ENCODE measurements around the gene PLA2G2E. TPM values are rescaled to one million over a fixed set of nuclear protein-coding genes. Genes with fewer than 3 reads are reported as not detected.

The PLA2G2E gene
- total RNA-seq, 1 donor, result not detected

DNA sequence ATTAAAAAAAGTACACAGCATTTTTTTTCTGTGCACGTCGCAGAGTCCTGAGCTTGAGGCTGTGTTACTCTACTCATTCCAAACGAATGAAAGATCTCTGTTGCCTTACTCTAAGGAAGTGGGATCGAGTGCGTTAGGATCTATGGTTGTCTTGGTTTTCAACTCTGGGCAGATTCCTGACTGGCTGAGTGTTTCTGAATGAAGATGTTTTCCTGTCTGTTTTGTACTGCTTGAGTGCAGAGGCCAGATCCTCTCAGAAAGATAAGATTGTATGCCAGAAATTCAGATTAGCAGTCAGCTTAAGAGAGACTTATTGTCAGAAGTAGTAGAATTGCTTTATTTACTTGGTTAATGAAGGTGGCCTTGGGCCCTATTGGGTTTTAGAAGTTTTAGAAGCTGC, 14.0 kb downstream of the PLA2G2E start:
- H3K4me3 ChIP-seq (ENCODE audit: low read depth, low read length), result no peak overlapping the region
- TF ChIP-seq, protein P1, sequence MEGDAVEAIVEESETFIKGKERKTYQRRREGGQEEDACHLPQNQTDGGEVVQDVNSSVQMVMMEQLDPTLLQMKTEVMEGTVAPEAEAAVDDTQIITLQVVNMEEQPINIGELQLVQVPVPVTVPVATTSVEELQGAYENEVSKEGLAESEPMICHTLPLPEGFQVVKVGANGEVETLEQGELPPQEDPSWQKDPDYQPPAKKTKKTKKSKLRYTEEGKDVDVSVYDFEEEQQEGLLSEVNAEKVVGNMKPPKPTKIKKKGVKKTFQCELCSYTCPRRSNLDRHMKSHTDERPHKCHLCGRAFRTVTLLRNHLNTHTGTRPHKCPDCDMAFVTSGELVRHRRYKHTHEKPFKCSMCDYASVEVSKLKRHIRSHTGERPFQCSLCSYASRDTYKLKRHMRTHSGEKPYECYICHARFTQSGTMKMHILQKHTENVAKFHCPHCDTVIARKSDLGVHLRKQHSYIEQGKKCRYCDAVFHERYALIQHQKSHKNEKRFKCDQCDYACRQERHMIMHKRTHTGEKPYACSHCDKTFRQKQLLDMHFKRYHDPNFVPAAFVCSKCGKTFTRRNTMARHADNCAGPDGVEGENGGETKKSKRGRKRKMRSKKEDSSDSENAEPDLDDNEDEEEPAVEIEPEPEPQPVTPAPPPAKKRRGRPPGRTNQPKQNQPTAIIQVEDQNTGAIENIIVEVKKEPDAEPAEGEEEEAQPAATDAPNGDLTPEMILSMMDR (IDR thresholded peaks at IDR 0.05; ENCODE audit: insufficient read depth, low read depth, low read length), result no peak
- DNase-seq (ENCODE audit: low read depth), result no peak

DNA sequence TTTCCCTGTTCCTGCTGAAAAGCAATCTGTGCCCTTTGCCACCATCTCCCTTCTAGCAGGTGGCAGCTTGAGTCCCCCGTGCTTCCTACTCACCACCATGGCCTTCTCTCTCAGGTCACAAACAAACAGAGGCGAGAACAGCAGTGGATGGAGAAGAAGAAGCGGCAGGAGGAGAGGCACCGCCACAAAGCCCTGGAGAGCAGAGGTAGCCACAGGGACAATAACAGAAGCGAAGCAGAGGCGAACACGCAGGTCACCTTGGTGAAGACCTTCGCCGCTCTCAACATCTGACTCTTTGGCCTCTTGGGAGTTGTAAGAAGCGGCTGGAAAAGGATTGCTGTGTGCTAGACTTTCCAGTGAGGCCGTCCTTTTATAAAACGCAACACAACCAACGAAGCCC, 16.0 kb downstream of the PLA2G2E start:
- no peak overlapping the region for H3K4me3 ChIP-seq (ENCODE audit: low read depth, low read length)
- TF ChIP-seq, protein P1 (IDR thresholded peaks at IDR 0.05; ENCODE audit: insufficient read depth, low read depth, low read length), result no peak
- no peak for DNase-seq (ENCODE audit: low read depth)

DNA sequence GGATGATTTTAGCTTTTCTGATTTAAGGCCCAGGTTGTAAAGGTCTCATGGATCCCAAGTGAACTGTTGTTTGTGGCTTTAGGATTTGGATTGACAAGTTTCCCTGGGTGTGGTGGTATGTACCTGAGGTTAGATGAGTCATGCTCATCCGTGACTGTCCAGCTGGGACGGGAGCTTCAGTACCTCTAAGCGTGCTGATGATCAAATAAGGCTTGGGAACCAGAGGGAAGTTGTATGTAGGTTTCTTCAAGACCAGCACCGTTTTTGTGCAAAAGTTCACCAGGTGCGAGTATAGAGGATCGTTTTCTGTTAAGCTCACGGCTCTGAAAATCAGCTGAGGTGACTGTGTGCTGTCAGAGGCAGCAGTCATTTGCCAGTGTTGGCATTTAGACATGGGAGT, 19.8 kb downstream of the PLA2G2E start:
- TF ChIP-seq, protein P1 (IDR thresholded peaks at IDR 0.05; ENCODE audit: insufficient read depth, low read depth, low read length), result no peak
- DNase-seq (ENCODE audit: low read depth), result no peak
- H3K4me3 ChIP-seq (ENCODE audit: low read depth, low read length), result no peak overlapping the region

DNA sequence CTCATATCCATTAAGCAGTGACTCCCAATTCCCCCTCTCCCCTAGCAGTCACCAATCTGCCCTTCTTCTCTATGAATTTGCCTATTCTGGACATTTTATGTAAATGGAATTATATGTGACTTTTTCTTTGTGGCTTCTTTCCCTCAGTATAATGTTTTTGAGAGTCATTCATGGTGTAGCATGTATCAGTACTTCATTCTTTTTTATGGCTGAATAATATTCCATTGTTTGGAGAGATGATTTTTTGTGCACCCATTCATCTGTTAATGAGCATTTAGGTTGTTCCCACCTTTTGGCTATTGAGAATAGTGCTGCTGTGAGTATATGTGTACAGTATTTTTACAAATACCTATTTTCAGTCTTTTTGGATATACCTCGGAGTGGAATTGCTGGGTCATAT, 21.8 kb downstream of the PLA2G2E start:
- no peak overlapping the region for H3K4me3 ChIP-seq (ENCODE audit: low read depth, low read length)
- DNase-seq (ENCODE audit: low read depth), result no peak
- TF ChIP-seq, protein P1 (IDR thresholded peaks at IDR 0.05; ENCODE audit: insufficient read depth, low read depth, low read length), result no peak

DNA sequence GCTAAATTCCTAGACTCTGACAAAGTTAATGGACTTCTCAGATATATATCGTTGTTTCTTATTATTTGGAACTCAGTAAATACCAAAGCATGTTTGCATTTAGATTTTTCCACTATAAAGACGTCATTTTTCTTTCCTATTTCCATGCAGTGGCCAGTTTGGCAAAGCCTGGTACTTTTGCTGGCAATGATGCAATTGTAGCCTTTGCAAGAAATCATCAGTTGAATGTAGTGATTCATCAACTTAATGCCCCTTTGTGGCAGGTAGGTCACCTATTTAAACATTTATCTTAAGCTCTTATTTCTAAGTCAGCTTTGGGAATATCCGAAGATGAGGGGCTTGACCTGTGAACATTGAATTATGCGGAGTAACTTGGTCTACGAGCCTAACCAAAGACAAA, 29.2 kb downstream of the PLA2G2E start:
- TF ChIP-seq, protein P1 (IDR thresholded peaks at IDR 0.05; ENCODE audit: insufficient read depth, low read depth, low read length), result no peak
- DNase-seq (ENCODE audit: low read depth), result no peak
- no peak overlapping the region for H3K4me3 ChIP-seq (ENCODE audit: low read depth, low read length)

DNA sequence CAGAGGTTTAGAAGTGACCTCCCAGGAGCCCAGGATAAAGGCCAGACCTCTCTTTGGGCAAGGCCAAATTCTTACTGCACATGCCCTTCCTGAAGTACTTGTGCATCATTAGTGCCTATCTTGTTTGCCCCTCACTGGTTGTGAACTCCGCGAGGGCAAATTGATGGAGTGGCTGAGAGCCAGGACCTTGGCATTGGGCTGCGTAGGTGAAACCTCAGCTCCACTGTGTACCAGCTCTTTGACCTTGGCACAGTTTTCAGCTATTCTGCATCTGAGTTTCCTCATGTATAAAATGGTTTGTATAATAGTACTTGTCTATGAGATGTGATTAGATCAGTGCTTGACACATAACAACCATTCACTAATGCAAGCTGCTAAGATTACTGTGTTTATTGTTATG, 29.7 kb downstream of the PLA2G2E start:
- TF ChIP-seq, protein P1 (IDR thresholded peaks at IDR 0.05; ENCODE audit: insufficient read depth, low read depth, low read length), result no peak
- no peak for DNase-seq (ENCODE audit: low read depth)
- no peak overlapping the region for H3K4me3 ChIP-seq (ENCODE audit: low read depth, low read length)

DNA sequence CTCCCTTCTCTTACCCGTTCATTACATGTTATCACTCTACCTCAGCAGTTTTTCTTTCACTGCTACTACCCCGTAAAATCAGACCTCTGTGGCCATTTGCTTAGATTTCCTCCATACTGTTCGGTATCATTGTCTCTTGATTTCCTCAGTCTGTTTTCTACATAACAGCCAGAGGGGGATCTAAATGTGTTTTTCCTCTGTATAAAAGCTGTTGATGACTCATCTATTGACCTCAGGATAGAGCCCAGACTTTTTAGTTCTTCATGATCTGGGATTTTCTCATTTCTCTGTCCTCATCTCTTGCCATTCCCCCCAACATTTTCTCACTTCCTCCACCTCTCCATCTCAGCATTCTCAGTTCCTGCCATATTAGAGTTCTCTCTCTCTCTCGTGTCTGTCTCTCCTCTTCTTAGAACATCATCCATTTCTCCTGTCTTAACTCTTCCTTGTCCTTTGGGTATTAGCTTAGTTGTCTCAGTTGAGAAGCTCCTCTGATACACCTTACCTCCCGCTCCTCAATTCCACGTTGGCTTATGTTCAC, 30.7 kb downstream of the PLA2G2E start:
- peak; percentile 31 for DNase-seq (ENCODE audit: low read depth)
- TF ChIP-seq, protein P1 (IDR thresholded peaks at IDR 0.05; ENCODE audit: insufficient read depth, low read depth, low read length), result no peak

More for the DNA sequence above, 30.7 kb downstream of the PLA2G2E start:
- no peak overlapping the region for H3K4me3 ChIP-seq (ENCODE audit: low read depth, low read length)
